Measurements from ENCODE around the gene LPAR5. TPM values are rescaled to one million over a fixed set of nuclear protein-coding genes. Genes with fewer than 3 reads are reported as not detected.

The LPAR5 gene
- total and polyA plus RNA-seq, 2 of the 8 experiments (the other 6 are each of a cell fraction or from before 2014, with no cell fraction given) = 0.22 to 0.24 TPM

- TF ChIP-seq CHD7 (IDR thresholded peaks at IDR 0.05; ENCODE audit: insufficient replicate concordance, low read length) (no peak), SIN3A (conservative IDR thresholded peaks at IDR 0.05 in 1 of 2, IDR thresholded peaks at IDR 0.05 in 1 of 2; ENCODE audit: low read depth in 1 of 2, low read length in 2 of 2) (no peak)
Observed at GRCh38 chr12:6618483-6619225, 17.1 kb downstream of the LPAR5 start (continued).

All from H1 (cell line).